Adrenal gland (tissue), 12 donors: ENCODE measurements around the gene DLGAP1. TPM values are rescaled to one million over a fixed set of nuclear protein-coding genes. Genes with fewer than 3 reads are reported as not detected.

Source experiments
- DNase-seq, 7 donors: peaks; one replicate each; pipeline ENCODE4 v3.0.0-alpha.2; 2019 to 2020
- H3K27ac ChIP-seq, 5 donors: fragments of 200-600 bp; sonication (generic) in 4 of 5; 1 replicate in 3 of 5; 2 replicates in 2 of 5; pipeline versions ENCODE4 v1.5.1 to v1.8.0; 2016 to 2020; ENCODE audit warnings: mild to moderate bottlenecking in 1 of 5
- H3K27me3 ChIP-seq: fragments of 200-600 bp; 2 replicates; pipeline ENCODE4 v1.8.0; 2021
- H3K36me3 ChIP-seq, 2 donors: fragments of 200-600 bp; replicated peaks in 1 of 2; 1 replicate in 1 of 2; 2 replicates in 1 of 2; pipeline versions ENCODE4 v1.5.1 to v1.8.0; 2018 to 2022
- H3K4me1 ChIP-seq, 2 donors: fragments of 200-600 bp; replicated peaks in 1 of 2; 1 replicate in 1 of 2; 2 replicates in 1 of 2; pipeline versions ENCODE4 v1.5.1 to v1.8.0; 2018 to 2021
- H3K4me3 ChIP-seq, 4 donors: fragments of 200-600 bp; sonication (generic) in 3 of 4; one replicate each; pipeline ENCODE4 v1.5.1; 2016 to 2018
- H3K9me3 ChIP-seq, 3 donors: fragments of 200-600 bp; sonication (generic) in 1 of 3; replicated peaks in 1 of 3; 1 replicate in 2 of 3; 2 replicates in 1 of 3; pipeline versions ENCODE4 v1.5.1 to v1.8.0; 2016 to 2021
- CTCF ChIP-seq, 6 experiments: fragments of 450-650 bp in 4 of 6; fragments of 200-600 bp in 2 of 6; sonication (generic) in 1 of 6; IDR thresholded peaks; 1 replicate in 5 of 6; 2 replicates in 1 of 6; pipeline versions ENCODE4 v1.5.1 to v1.8.0; 2016 to 2021; ENCODE audit warnings: antibody characterized with exemption in 6 of 6, mild to moderate bottlenecking in 2 of 6, moderate library complexity in 1 of 6
- POLR2A ChIP-seq, 2 donors: fragments of 450-650 bp; IDR thresholded peaks; one replicate each; pipeline ENCODE4 v1.6.1; 2017; ENCODE audit warnings: antibody characterized with exemption in 2 of 2, mild to moderate bottlenecking in 2 of 2, moderate library complexity in 1 of 2
- WGBS, 4 donors: extraction: QIAGEN DNeasy Blood & Tissue Kit in 2 of 4; methylation state at CpG; one replicate each; pipeline versions ENCODE4 v1.1.5 to v1.1.7; 2013 to 2017; 5-methylcytosine and 5-hydroxymethylcytosine counted together
- intact Hi-C, 2 donors: fragments of 100-400 bp; cut with DNase I; formaldehyde crosslinking; loops; one replicate each; pipeline versions ENCODE4 v1.14.1 to v1.15.0; 2022 to 2023
- polyA plus RNA-seq, 3 donors: library from polyadenylated mRNA; stranded (reverse); fragments of 200-250 nt in 2 of 3; fragments of 350-450 nt in 1 of 3; fragmentation: Illumina TruSeq in 1 of 3; extraction: RNeasy Lipid Tissue Mini Kit (QIAGEN cat#74804) in 1 of 3; gene quantifications; one replicate each; pipeline ENCODE4 v1.2.3, GENCODE V29; 2013 to 2014
- total RNA-seq, 9 donors: library from RNA; depleted of rRNA in 4 of 9; stranded (reverse); fragments of >200 nt in 4 of 9; fragments of 120-200 nt in 1 of 9; fragmentation: NEBNext Ultra II Directional in 1 of 9; extraction: Animal tissue kit (Norgen Biotek cat#: 25700) in 1 of 9; gene quantifications; one replicate each; pipeline versions ENCODE4 v1.1.0 to v1.2.4, GENCODE V29; 2013 to 2023
- donor health status: healthy with polysubstance abuse.
- donor health status: Bipolar disorder and iron deficiency.
- donor health status: DM: yes; HTN: yes; CAD: no.
- donor health status: DM: no; HTN: no; CAD: no.
- donor health status: DM: no; HTN: no; CAD: no.
- donor health status: DM: yes; HTN: yes; CAD: no.

Gene DLGAP1
- total and polyA plus RNA-seq, 12 donors, result 1.7 to 30.9 (median 12.9) TPM

- TF ChIP-seq CTCF (IDR thresholded peaks at IDR 0.05) (no peak), POLR2A (IDR thresholded peaks at IDR 0.05) (no peak)
- Histone ChIP-seq H3K9me3 (no peaks in the 10 kb centered on the region), H3K4me1 (peaks cover 0 to 7% of the 10 kb centered on the region in 2 donors), H3K36me3 (no peaks in the 10 kb centered on the region), H3K4me3 (no peak overlapping the region), H3K27me3 (no peaks in the 10 kb centered on the region), H3K27ac (peak overlapping the region in 1 of 5 donors; percentile 84)
- 94 to 97% (median 95%) methylated on average over 3 of the region's 3 CpGs for WGBS, 4 donors
- intact Hi-C loops, result no loop called here
- DNase-seq, result no peak
Observed at GRCh38 chr18:3823073-3823472, 632.0 kb downstream of the DLGAP1 start.

GRCh38 chr18:3821524-3821923, 633.6 kb downstream of the DLGAP1 start:
- 33 to 50% (median 43%) methylated on average over 4 of the region's 4 CpGs for WGBS, 4 donors
- Histone ChIP-seq H3K4me1 (peaks cover 0 to 16% of the 10 kb centered on the region in 2 donors), H3K27ac (peak overlapping the region in 4 of 5 donors; percentile 37 to 84 (median 53)), H3K9me3 (no peaks in the 10 kb centered on the region), H3K36me3 (no peaks in the 10 kb centered on the region), H3K4me3 (no peak overlapping the region), H3K27me3 (no peaks in the 10 kb centered on the region)
- no peak for DNase-seq
- no peak for TF ChIP-seq POLR2A (IDR thresholded peaks at IDR 0.05)
- TF ChIP-seq CTCF (IDR thresholded peaks at IDR 0.05), result no peak
- intact Hi-C loops, result no loop called here

GRCh38 chr18:3819961-3820360, 635.1 kb downstream of the DLGAP1 start:
- Histone ChIP-seq H3K4me3 (no peak overlapping the region), H3K4me1 (peaks cover 0 to 27% of the 10 kb centered on the region in 2 donors), H3K36me3 (no peaks in the 10 kb centered on the region), H3K27ac (no peak overlapping the region), H3K9me3 (no peaks in the 10 kb centered on the region), H3K27me3 (no peaks in the 10 kb centered on the region)
- TF ChIP-seq POLR2A (IDR thresholded peaks at IDR 0.05), result no peak
- no peak for DNase-seq
- intact Hi-C loops, result no loop called here
- WGBS, 4 donors, result 64 to 75% (median 71%) methylated on average over 7 of the region's 7 CpGs

- intact Hi-C loops, result no loop called here
- WGBS, 4 donors, result 42 to 62% (median 59%) methylated on average over 3 of the region's 3 CpGs
- TF ChIP-seq CTCF (IDR thresholded peaks at IDR 0.05), result no peak
- TF ChIP-seq POLR2A (IDR thresholded peaks at IDR 0.05), result no peak
Observed at GRCh38 chr18:3816610-3817363, 638.3 kb downstream of the DLGAP1 start.

GRCh38 chr18:3815991-3816390, 639.1 kb downstream of the DLGAP1 start:
- Histone ChIP-seq H3K36me3 (no peaks in the 10 kb centered on the region), H3K4me1 (peaks cover 0 to 21% of the 10 kb centered on the region in 2 donors), H3K4me3 (no peak overlapping the region), H3K27ac (peak overlapping the region in 1 of 5 donors; percentile 80), H3K9me3 (no peaks in the 10 kb centered on the region), H3K27me3 (no peaks in the 10 kb centered on the region)
- no peak for TF ChIP-seq CTCF (IDR thresholded peaks at IDR 0.05)
- TF ChIP-seq POLR2A (IDR thresholded peaks at IDR 0.05), result no peak
- intact Hi-C loops, result no loop called here
- DNase-seq, result no peak
- 59 to 75% (median 71%) methylated on average over 2 of the region's 2 CpGs for WGBS, 4 donors

More at GRCh38 chr18:3816610-3817363, 638.3 kb downstream of the DLGAP1 start:
- DNase-seq, result peak in 4 of 7 donors; percentile 49 to 75 (median 64)
- Histone ChIP-seq H3K36me3 (no peaks in the 10 kb centered on the region), H3K27me3 (no peaks in the 10 kb centered on the region), H3K4me1 (peaks cover 0 to 27% of the 10 kb centered on the region in 2 donors), H3K9me3 (no peaks in the 10 kb centered on the region), H3K27ac (peak overlapping the region in 3 of 5 donors; percentile 79 to 80 (median 80)), H3K4me3 (no peak overlapping the region)
